Mesendoderm (in vitro differentiated cells): ENCODE data around the gene COX19.

Source experiments
- DNase-seq: peaks from one replicate; pipeline ENCODE4 v3.0.0; 2013
- H2AK5ac ChIP-seq: 2 replicates; pipeline ENCODE4 v1.6.1; 2013; ENCODE audit warnings: low read length, inconsistent platforms
- H2BK120ac ChIP-seq: 2 replicates; pipeline ENCODE4 v1.6.1; 2013; ENCODE audit warnings: low read depth, mild to moderate bottlenecking, low read length, moderate library complexity, mixed read lengths
- H2BK15ac ChIP-seq: replicated peaks from 2 replicates; pipeline ENCODE4 v1.6.1; 2013; ENCODE audit warnings: low read depth, mild to moderate bottlenecking, moderate library complexity
- H2BK5ac ChIP-seq: 2 replicates; pipeline ENCODE4 v1.6.1; 2013; ENCODE audit warnings: low read length, inconsistent platforms
- H3K18ac ChIP-seq: 2 replicates; pipeline ENCODE4 v1.6.1; 2013; ENCODE audit warnings: mild to moderate bottlenecking, low read length, mixed read lengths
- H3K23ac ChIP-seq: one replicate; pipeline ENCODE4 v1.6.1; 2013; ENCODE audit warnings: low read length
- H3K27ac ChIP-seq: 2 replicates; pipeline ENCODE4 v1.5.1; 2013; ENCODE audit warnings: low read depth, mild to moderate bottlenecking, inconsistent platforms, low read length, moderate library complexity
- H3K27me3 ChIP-seq: 2 replicates; pipeline ENCODE4 v1.6.1; 2013; ENCODE audit warnings: low read length, control low read depth, mild to moderate bottlenecking, inconsistent platforms; ENCODE audit not compliant: insufficient read depth, poor library complexity
- H3K36me3 ChIP-seq: 2 replicates; pipeline ENCODE4 v1.6.1; 2013; ENCODE audit warnings: low read length, inconsistent platforms; ENCODE audit not compliant: control insufficient read depth, insufficient read depth
- H3K4ac ChIP-seq: one replicate; pipeline ENCODE4 v1.6.1; 2013; ENCODE audit warnings: low read depth, mild to moderate bottlenecking, low read length, moderate library complexity
- H3K4me1 ChIP-seq: 2 replicates; pipeline ENCODE4 v1.6.1; 2013; ENCODE audit warnings: low read depth, low read length, inconsistent platforms; ENCODE audit not compliant: control insufficient read depth
- H3K4me2 ChIP-seq: 2 replicates; pipeline ENCODE4 v1.6.1; 2013; ENCODE audit warnings: low read length
- H3K4me3 ChIP-seq: 2 replicates; pipeline ENCODE4 v1.5.1; 2013; ENCODE audit warnings: mild to moderate bottlenecking, low read length
- H3K56ac ChIP-seq: one replicate; pipeline ENCODE4 v1.6.1; 2013; ENCODE audit warnings: low read length
- H3K79me1 ChIP-seq: 2 replicates; pipeline ENCODE4 v1.6.1; 2013; ENCODE audit warnings: low read length, inconsistent platforms
- H3K79me2 ChIP-seq: 2 replicates; pipeline ENCODE4 v1.6.1; 2013; ENCODE audit warnings: mild to moderate bottlenecking, low read length; ENCODE audit not compliant: control insufficient read depth, insufficient read depth
- H3K9ac ChIP-seq: 2 replicates; pipeline ENCODE4 v1.6.1; 2013; ENCODE audit warnings: low read length, inconsistent platforms
- H4K5ac ChIP-seq: one replicate; pipeline ENCODE4 v1.6.1; 2013; ENCODE audit warnings: low read length
- H4K8ac ChIP-seq: one replicate; pipeline ENCODE4 v1.6.1; 2013; ENCODE audit warnings: low read depth, mild to moderate bottlenecking, control low read depth, low read length, moderate library complexity
- WGBS: extraction: QIAGEN DNeasy Blood & Tissue Kit; methylation state at CpG from one replicate; pipeline ENCODE4 v1.1.7; 2013; ENCODE audit warnings: low lambda C conversion rate, missing lambda C conversion rate; ENCODE audit not compliant: insufficient coverage; ENCODE audit errors: extremely low coverage; 5-methylcytosine and 5-hydroxymethylcytosine counted together

The COX19 gene

DNA sequence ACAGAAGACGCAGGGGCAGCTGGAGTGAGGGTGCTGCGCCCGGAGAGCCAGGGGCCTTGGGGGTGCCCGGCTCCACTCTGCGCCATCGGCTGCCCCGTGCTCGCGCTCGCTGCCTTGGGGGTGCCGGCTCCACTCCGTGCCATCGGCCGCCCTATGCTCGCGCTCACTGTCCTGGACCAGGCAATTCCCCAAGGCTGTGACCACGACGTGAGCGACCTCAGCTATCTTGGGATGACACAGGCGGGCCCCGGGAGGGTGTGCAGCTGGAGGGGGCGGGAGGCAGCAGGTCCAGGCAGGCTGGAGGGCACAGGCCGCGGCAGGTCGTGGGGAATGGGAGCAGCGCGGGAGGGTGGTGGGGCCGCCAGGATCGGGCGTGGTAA, 37.4 kb upstream of the COX19 start:
- Histone ChIP-seq H3K27me3 (no peaks in the 10 kb centered on the region), H3K27ac (no peak overlapping the region), H3K18ac (no peak overlapping the region), H2BK5ac (no peak overlapping the region), H2AK5ac (no peak overlapping the region), H3K4ac (no peak overlapping the region), H2BK15ac (no peak overlapping the region), H3K23ac (no peak overlapping the region), H3K56ac (no peak overlapping the region), H3K36me3 (no peaks in the 10 kb centered on the region), H3K79me2 (no peaks in the 10 kb centered on the region), H2BK120ac (no peak overlapping the region), H4K8ac (no peak overlapping the region), H3K4me2 (no peak overlapping the region), H4K5ac (no peak overlapping the region), H3K4me1 (no peaks in the 10 kb centered on the region), H3K9ac (no peak overlapping the region), H3K79me1 (peaks cover 2% of the 10 kb centered on the region), H3K4me3 (no peak overlapping the region)
- no peak for DNase-seq
- WGBS = no CpG with 5 or more reads among the region's 30 CpGs

DNA sequence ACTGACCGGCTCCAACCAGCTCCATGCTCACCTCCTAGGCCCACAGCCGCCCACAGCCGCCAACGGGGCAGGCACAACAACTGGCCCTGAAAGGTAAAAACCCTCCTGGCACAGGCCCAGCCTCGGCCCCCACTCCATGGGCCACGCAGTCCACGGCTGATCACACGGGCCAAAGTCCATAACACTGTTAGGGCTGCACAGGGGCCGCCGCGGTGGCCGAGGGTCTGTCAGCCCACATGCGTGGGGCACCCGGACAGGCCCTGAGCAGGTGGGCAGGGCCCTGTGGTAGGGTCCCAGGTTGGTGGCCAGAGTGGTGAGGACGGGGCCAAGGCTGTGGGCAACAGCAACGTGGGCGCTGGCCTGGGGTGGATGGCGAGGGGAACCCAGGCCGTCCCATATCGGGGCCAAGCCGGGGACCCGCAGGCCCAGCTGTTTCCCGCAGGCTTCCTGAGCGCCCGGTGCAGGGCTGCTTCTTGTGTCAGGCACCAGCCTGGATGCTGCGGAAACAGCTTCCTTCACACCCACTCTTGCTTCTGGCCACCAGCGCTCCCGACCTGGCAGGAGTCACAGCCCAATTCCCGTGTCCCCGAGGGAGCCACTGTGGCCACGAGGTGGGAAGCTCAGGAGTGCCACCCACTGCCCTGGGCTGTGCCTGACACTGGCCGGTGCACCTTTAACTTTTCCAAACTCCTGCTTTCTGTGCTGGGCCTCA, 36.8 kb upstream of the COX19 start:
- Histone ChIP-seq H3K4me2 (no peak overlapping the region), H3K36me3 (no peaks in the 10 kb centered on the region), H3K18ac (no peak overlapping the region), H3K9ac (no peak overlapping the region), H2AK5ac (no peak overlapping the region), H3K27ac (no peak overlapping the region), H3K4me1 (no peaks in the 10 kb centered on the region), H2BK5ac (no peak overlapping the region), H2BK15ac (no peak overlapping the region), H3K79me1 (peaks cover 2% of the 10 kb centered on the region), H2BK120ac (no peak overlapping the region), H4K5ac (no peak overlapping the region), H3K27me3 (no peaks in the 10 kb centered on the region), H3K56ac (no peak overlapping the region), H3K23ac (no peak overlapping the region), H3K4ac (no peak overlapping the region), H3K4me3 (no peak overlapping the region), H4K8ac (no peak overlapping the region), H3K79me2 (no peaks in the 10 kb centered on the region)
- no peak for DNase-seq
- WGBS = no CpG with 5 or more reads among the region's 32 CpGs

- no peak overlapping the region for H3K4me3 ChIP-seq
- WGBS = no CpG with 5 or more reads among the region's 13 CpGs
Measured at GRCh38 chr7:1011297-1012003, 36.1 kb upstream of the COX19 start.

GRCh38 chr7:1010226-1010625, 34.9 kb upstream of the COX19 start:
- H3K4ac ChIP-seq = no peak overlapping the region
- no peak overlapping the region for H3K18ac ChIP-seq
- H4K5ac ChIP-seq = no peak overlapping the region
- no CpG with 5 or more reads among the region's 13 CpGs for WGBS
- H3K56ac ChIP-seq = no peak overlapping the region
- H3K79me1 ChIP-seq = peaks cover 2% of the 10 kb centered on the region
- H2AK5ac ChIP-seq = no peak overlapping the region
- no peak for DNase-seq
- H4K8ac ChIP-seq = no peak overlapping the region
- H3K4me2 ChIP-seq = no peak overlapping the region
- no peaks in the 10 kb centered on the region for H3K36me3 ChIP-seq
- no peak overlapping the region for H2BK15ac ChIP-seq
- H3K27me3 ChIP-seq = no peaks in the 10 kb centered on the region
- H3K79me2 ChIP-seq = no peaks in the 10 kb centered on the region
- no peak overlapping the region for H3K27ac ChIP-seq
- H2BK120ac ChIP-seq = no peak overlapping the region
- no peak overlapping the region for H3K23ac ChIP-seq
- no peaks in the 10 kb centered on the region for H3K4me1 ChIP-seq
- no peak overlapping the region for H3K4me3 ChIP-seq
- H3K9ac ChIP-seq = no peak overlapping the region
- no peak overlapping the region for H2BK5ac ChIP-seq

More at GRCh38 chr7:1011297-1012003, 36.1 kb upstream of the COX19 start:
- H3K56ac ChIP-seq = no peak overlapping the region
- H3K4ac ChIP-seq = no peak overlapping the region
- H2BK15ac ChIP-seq = no peak overlapping the region
- H3K27ac ChIP-seq = no peak overlapping the region
- no peak overlapping the region for H3K18ac ChIP-seq
- H4K8ac ChIP-seq = no peak overlapping the region
- H2AK5ac ChIP-seq = no peak overlapping the region
- no peak overlapping the region for H3K9ac ChIP-seq
- H2BK120ac ChIP-seq = no peak overlapping the region
- DNase-seq = no peak
- H3K79me1 ChIP-seq = peaks cover 2% of the 10 kb centered on the region
- H2BK5ac ChIP-seq = no peak overlapping the region
- H3K23ac ChIP-seq = no peak overlapping the region
- no peaks in the 10 kb centered on the region for H3K36me3 ChIP-seq
- no peaks in the 10 kb centered on the region for H3K27me3 ChIP-seq
- no peak overlapping the region for H4K5ac ChIP-seq
- no peaks in the 10 kb centered on the region for H3K79me2 ChIP-seq
- no peaks in the 10 kb centered on the region for H3K4me1 ChIP-seq
- no peak overlapping the region for H3K4me2 ChIP-seq

- Histone ChIP-seq H3K79me1 (peaks cover 2% of the 10 kb centered on the region), H3K4me2 (no peak overlapping the region), H3K23ac (no peak overlapping the region), H3K4ac (no peak overlapping the region), H4K5ac (no peak overlapping the region), H2BK5ac (no peak overlapping the region), H3K4me1 (no peaks in the 10 kb centered on the region), H3K36me3 (no peaks in the 10 kb centered on the region), H3K56ac (no peak overlapping the region), H3K27ac (no peak overlapping the region), H3K79me2 (no peaks in the 10 kb centered on the region), H2BK120ac (no peak overlapping the region), H4K8ac (no peak overlapping the region), H3K4me3 (no peak overlapping the region), H3K27me3 (no peaks in the 10 kb centered on the region), H3K9ac (no peak overlapping the region), H2BK15ac (no peak overlapping the region), H3K18ac (no peak overlapping the region), H2AK5ac (no peak overlapping the region)
- no peak for DNase-seq
- no CpG with 5 or more reads among the region's 22 CpGs for WGBS
Measured at GRCh38 chr7:1009747-1010146, 34.4 kb upstream of the COX19 start.
